Fibroblast of villous mesenchyme (primary cell): ENCODE results near the gene DHRSX. TPM values are rescaled to one million over a fixed set of nuclear protein-coding genes. Genes with fewer than 3 reads are reported as not detected.

Experiments used
- DNase-seq: peaks from one replicate; pipeline ENCODE4 v3.0.0-alpha.2; 2010; ENCODE audit warnings: low read depth
- H3K4me3 ChIP-seq: 2 replicates; pipeline ENCODE4 v1.5.1; 2011; ENCODE audit warnings: low read depth, mild to moderate bottlenecking, low read length
- total RNA-seq: library from RNA; depleted of rRNA; stranded (reverse); fragments of >200 nt; gene quantifications from 2 replicates; pipeline ENCODE4 v1.2.3, GENCODE V29; 2012
- TF ChIP-seq, protein P1 (sequence below): IDR thresholded peaks from 2 replicates; pipeline ENCODE4 v1.5.1; 2012; ENCODE audit warnings: low read depth, mild to moderate bottlenecking, low read length; ENCODE audit not compliant: insufficient read depth

Gene DHRSX
- total RNA-seq, 1 donor = 24.6 TPM

DNA sequence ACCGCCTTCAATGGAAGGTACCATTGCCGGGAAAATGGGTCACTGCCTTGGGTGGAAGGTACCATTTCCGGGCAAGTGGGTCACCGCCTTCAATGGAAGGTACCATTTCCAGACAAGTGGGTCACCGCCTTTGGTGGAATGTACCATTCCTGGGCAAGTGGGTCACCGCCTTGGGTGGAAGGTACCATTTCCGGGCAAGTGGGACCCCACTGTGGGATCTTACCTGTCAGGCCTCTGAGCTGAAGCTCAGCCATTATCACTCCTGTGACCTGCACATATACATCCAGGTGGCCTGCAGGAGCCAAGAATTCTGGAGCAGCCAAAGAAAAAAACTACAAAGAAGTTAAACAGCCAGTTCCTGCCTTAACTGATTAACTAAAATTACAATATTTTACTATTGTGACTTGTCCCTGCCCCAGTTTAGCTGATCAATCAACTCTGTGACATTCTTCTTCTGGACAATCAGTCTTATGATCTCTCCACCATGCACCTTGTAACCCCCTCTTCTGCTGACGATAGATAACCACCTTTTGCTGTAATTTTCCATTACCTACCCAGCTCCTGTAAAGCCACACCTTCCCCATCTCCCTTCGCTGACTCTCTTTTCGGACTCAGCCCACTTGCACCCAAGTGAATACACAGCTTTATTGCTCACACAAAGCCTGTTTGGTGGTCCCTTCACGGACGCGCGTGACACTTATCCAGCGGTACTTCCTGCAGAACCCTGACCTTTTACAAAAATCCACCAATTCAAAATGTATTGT, 313.2 kb downstream of the DHRSX start:
- DNase-seq = no peak
- TF ChIP-seq, protein P1, sequence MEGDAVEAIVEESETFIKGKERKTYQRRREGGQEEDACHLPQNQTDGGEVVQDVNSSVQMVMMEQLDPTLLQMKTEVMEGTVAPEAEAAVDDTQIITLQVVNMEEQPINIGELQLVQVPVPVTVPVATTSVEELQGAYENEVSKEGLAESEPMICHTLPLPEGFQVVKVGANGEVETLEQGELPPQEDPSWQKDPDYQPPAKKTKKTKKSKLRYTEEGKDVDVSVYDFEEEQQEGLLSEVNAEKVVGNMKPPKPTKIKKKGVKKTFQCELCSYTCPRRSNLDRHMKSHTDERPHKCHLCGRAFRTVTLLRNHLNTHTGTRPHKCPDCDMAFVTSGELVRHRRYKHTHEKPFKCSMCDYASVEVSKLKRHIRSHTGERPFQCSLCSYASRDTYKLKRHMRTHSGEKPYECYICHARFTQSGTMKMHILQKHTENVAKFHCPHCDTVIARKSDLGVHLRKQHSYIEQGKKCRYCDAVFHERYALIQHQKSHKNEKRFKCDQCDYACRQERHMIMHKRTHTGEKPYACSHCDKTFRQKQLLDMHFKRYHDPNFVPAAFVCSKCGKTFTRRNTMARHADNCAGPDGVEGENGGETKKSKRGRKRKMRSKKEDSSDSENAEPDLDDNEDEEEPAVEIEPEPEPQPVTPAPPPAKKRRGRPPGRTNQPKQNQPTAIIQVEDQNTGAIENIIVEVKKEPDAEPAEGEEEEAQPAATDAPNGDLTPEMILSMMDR = no peak
- H3K4me3 ChIP-seq = no peak overlapping the region

DNA sequence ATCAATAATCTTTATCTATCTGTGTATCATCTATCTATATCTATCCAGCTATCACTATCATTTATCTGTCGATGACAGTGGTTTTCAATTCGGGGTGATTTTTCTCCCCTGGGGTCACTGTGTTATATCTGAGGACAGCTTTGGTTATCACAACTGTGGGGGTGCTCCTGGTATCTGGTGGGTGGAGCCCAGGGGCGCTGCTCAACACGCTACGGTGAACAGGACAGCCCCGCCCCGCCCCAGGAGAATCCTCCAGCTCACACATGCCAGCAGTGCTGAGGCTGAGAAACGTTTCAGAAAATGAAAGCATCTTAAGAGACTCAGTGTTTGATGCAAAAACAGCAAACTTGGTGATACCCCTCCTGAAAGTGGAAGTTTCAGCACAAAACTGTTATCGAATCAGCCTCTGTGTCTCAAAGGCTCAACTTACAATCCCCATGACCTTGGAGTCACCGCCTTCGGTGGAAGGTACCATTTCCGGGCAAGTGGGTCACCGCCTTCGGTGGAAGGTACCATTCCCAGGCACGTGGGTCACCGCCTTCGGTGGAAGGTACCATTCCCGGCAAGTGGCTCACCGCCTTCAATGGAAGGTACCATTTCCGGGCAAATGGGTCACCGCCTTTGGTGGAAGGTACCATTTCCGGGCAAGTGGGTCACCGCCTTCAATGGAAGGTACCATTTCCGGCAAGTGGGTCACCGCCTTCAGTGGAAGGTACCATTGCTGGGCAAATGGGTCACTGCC, 315.3 kb downstream of the DHRSX start:
- TF ChIP-seq, protein P1 = no peak
- no peak for DNase-seq
- no peak overlapping the region for H3K4me3 ChIP-seq

DNA sequence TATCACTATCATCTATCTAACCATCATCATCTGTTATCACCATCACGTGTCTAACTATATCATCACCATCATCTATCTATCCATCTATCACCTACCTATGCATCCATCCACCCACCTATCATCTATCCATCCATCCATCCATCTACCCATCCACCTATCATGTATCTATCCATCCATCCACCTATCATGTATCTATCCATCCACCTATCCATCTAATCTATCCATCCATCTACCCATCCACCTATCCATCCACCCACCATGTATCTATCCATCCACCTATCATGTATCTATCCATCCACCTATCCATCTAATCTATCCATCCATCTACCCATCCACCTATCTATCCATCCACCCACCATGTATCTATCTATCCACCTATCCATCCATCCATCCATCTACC, 316.7 kb downstream of the DHRSX start:
- DNase-seq = no peak

DNA sequence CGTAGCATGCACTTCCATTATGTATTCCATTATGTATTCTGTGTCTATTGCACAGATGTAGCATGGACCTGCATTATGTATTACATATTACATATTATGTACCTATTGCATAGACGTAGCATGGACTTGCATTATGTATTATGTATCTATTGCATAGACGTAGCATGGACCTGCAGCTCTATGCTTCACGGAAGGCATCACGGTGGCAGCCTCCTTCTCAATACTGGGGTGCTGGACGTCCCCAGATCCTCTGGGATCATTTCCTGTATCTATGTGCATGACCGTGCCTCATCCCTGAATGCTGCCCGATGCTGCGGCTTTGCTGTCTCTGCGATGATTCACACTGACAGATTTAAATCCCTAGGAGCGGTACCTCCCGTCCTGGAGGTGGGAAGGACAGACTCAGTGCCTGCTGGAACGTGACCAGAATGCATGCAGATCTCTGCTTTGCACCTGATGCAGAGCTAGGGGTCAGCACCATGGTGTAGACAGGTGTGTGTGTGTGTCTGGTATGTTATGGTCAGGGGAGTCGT, 317.5 kb downstream of the DHRSX start:
- peak; percentile 10 for DNase-seq
- no peak overlapping the region for H3K4me3 ChIP-seq
- TF ChIP-seq, protein P1 = no peak

More for the DNA sequence above, 316.7 kb downstream of the DHRSX start:
- TF ChIP-seq, protein P1 = no peak
- no peak overlapping the region for H3K4me3 ChIP-seq

DNA sequence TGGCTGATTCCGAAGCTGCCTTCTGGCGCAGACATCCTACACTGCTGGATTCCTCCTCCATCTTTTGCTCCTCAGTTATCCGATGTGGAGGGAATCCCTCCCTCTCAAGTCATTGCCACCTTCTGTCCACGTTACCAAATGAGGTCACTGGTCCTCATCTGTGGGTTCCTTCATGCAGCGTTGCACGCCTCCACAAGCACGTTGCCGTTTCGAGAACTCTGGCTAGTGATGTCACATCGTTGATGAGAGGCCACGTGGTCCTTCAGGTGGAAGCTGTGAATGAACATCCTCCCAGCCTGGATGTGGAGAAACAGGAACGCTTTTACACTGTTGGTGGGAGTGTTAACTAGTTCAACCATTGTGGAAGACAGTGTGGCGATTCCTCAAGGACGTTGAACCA, 323.2 kb downstream of the DHRSX start:
- TF ChIP-seq, protein P1 = no peak
- no peak for DNase-seq
- H3K4me3 ChIP-seq = no peak overlapping the region

DNA sequence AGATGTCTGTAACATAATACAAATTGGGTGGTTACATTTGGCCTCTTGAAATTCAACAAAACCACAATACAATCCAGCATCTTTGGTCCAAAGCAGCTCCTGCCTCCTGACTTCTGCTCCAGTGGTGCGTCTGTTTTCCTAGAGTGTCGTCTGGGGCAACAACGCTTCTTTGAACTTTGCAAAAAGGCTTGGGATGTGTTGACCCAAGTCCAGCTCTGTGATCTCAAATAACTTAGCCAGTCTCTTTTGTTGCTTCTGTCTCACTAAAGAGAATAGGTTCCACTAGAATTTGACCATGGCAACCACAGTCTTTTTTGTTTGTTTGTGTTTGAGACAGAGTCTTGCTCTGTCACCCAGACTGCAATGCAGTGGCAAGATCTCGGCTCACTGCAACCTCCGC, 324.0 kb downstream of the DHRSX start:
- no peak overlapping the region for H3K4me3 ChIP-seq
- DNase-seq = no peak
- TF ChIP-seq, protein P1 = no peak
